Activated CD4-positive, alpha-beta T cell treated with anti-CD3 and anti-CD28 coated beads, Interleukin-2, amount 10 ng/mL, durations not matched to agents 7 days and 5 days (primary cell): Measurements from ENCODE around the gene NPIPB12. TPM values are rescaled to one million over a fixed set of nuclear protein-coding genes. Genes with fewer than 3 reads are reported as not detected.
"Not testable (repeated sequence)": the region's sequence is repeated elsewhere in the genome, so short reads cannot be mapped to it uniquely, and the experiment has no call there.

Experiments used
- CTCF ChIA-PET: fragments of 350-600 bp; sonication (Branson Sonifier 250); formaldehyde crosslinking; loops from one replicate; lab custom pipeline; 2021; ENCODE audit warnings: antibody characterized with exemption; lab: Charles Lee
- POLR2A ChIA-PET: fragments of 350-600 bp; sonication (Branson Sonifier 250); formaldehyde crosslinking; loops from one replicate; lab custom pipeline; 2021; ENCODE audit warnings: antibody characterized with exemption; lab: Charles Lee
- DNase-seq: peaks from one replicate; pipeline ENCODE4 v3.0.0-alpha.2; 2020
- H3K27ac Mint-ChIP-seq: one replicate; pipeline ENCODE4 v1.8.0; 2021; ENCODE audit warnings: mild to moderate bottlenecking, moderate library complexity, mixed read lengths
- H3K27me3 Mint-ChIP-seq: one replicate; pipeline ENCODE4 v1.8.0; 2021; ENCODE audit warnings: mixed read lengths
- H3K36me3 Mint-ChIP-seq: one replicate; pipeline ENCODE4 v1.8.0; 2021; ENCODE audit warnings: low read depth, mixed read lengths
- H3K4me1 Mint-ChIP-seq: one replicate; pipeline ENCODE4 v1.8.0; 2021; ENCODE audit warnings: mixed read lengths
- H3K4me3 Mint-ChIP-seq: one replicate; pipeline ENCODE4 v1.8.0; 2021; ENCODE audit warnings: mild to moderate bottlenecking, moderate library complexity, mixed read lengths
- H3K9me3 Mint-ChIP-seq: one replicate; pipeline ENCODE4 v1.8.0; 2021; ENCODE audit warnings: mixed read lengths
- total RNA-seq, 2 experiments: library from RNA; stranded (reverse); gene quantifications; one replicate each; pipeline ENCODE4 v1.2.3, GENCODE V29; 2021

Gene NPIPB12
- total RNA-seq, 2 experiments from 2014 or later, result 52.1 to 54.5 TPM

DNA sequence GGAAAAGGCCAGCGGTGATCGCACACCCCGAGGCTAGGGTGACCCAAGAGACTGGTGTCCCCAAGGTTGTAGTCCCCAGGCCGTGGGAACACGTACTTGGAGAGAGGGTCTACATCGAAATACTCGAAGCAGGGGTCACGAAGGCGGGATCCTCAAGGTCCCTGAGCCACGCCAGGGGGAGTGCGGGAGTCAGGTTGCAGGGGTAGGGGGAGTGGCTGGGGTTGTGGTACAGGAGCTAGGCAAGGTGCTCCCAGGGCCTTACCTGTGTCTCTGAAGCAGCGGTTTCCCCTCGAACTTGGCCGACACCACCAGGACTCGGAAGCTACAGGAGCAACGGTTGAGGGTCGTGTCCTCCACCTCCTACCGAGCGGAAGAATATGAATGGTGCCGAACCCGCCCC lies 52.5 kb downstream of the NPIPB12 start:
- H3K4me3 Mint-ChIP-seq, CTCF ChIA-PET, POLR2A ChIA-PET, DNase-seq, H3K9me3 Mint-ChIP-seq, H3K27ac Mint-ChIP-seq, H3K36me3 Mint-ChIP-seq, H3K4me1 Mint-ChIP-seq, H3K27me3 Mint-ChIP-seq: not testable (repeated sequence)

Other genes with a start within 250 kb of the NPIPB12 start
- gene NPIPB11, start 99.7 kb downstream of the NPIPB12 start, total RNA-seq, result 1 to 10 TPM; 1.7 to 2.4 TPM
- gene BOLA2, start 52.1 kb downstream of the NPIPB12 start, total RNA-seq, result 10 to 100 TPM; 11.0 to 21.2 TPM
- gene SLX1B, start 51.9 kb downstream of the NPIPB12 start, total RNA-seq, result 100 to 1,000 TPM in 1 of 2 experiments, 10 to 100 TPM in 1; 76.1 to 100 TPM
- gene SULT1A4, start 46.5 kb downstream of the NPIPB12 start, total RNA-seq, result 1 to 10 TPM; 2.2 to 2.9 TPM
- gene SPN, start 156.8 kb upstream of the NPIPB12 start, total RNA-seq, result 100 to 1,000 TPM; 351 to 357 TPM
- 1 to 10 TPM; 3.9 to 4.8 TPM for gene QPRT, start 172.8 kb upstream of the NPIPB12 start, total RNA-seq
- gene C16orf54, start 239.6 kb upstream of the NPIPB12 start, total RNA-seq, result 10 to 100 TPM; 88.3 to 92.3 TPM